ENCODE measurements around the gene HBS1L. TPM values are rescaled to one million over a fixed set of nuclear protein-coding genes. Genes with fewer than 3 reads are reported as not detected.

The HBS1L gene
- total and polyA plus RNA-seq, 2 of the 4 experiments (the other 2 are of a cell fraction) = 45.1 to 120 TPM

DNA sequence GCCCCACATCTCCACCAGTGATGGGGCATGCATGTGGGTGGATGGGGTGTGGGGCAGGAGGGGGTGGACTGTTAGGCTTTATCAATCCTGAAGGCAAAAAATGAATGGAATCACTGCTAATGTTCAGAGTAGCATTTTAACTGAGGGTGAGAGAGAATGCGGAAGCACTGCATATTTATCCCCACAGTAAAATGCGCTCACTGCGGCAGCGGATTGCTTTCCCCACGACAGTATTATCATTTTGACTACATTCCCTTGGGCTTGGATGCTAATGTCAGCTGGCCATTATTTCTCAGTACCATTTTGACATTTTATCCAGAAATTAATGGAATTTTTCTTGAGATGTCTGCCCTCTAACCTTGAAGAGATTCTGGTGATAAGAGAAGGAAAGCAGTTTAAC, 118.1 kb downstream of the HBS1L start:
- H3K79me1 ChIP-seq (ENCODE audit: low read depth in 1 of 2, low read length in 2 of 2) = no peaks in the 10 kb centered on the region
- ChIA-PET CTCF (interaction anchor here (0.7 to 1.3 kb wide), 3 partner anchors 11 to 100 kb away, joined by 3 to 6 read pairs (median 3); no protein-coding TSS in a partner anchor), POLR2A (ENCODE audit: unreplicated experiment) (no interaction called here)
- H3K9me3 ChIP-seq (ENCODE audit: control insufficient read depth, insufficient read depth, low read length) = no peaks in the 10 kb centered on the region
- no peaks in the 10 kb centered on the region for H3K36me3 ChIP-seq (ENCODE audit: control insufficient read depth, insufficient read depth, low read length)
- peak overlapping the region; percentile 54; the same call in 1 of the 2 replicates for H3K27ac ChIP-seq (ENCODE audit: insufficient read depth, low read length)
- H2BK15ac ChIP-seq (ENCODE audit: low read depth, low read length) = peak overlapping the region; percentile 28; the same call in 2 of the 3 replicates
- dilution Hi-C loops (cut with HindIII; ENCODE audit: low sequenced_read_pairs, unreplicated experiment) (no loop called here), in situ Hi-C loops (cut with MboI; ENCODE audit: low sequenced_read_pairs) (no loop called here), intact Hi-C loops (cut with micrococcal nuclease) (loop anchor here (2.0 kb wide), 1 partner anchor 54 kb away; no protein-coding TSS in a partner anchor)
- TF ChIP-seq BHLHE40 (IDR thresholded peaks at IDR 0.05; ENCODE audit: low read depth, low read length) (no peak), POLR2A (IDR thresholded peaks at IDR 0.05; ENCODE audit: low read depth, low read length) (no peak), MXI1 (IDR thresholded peaks at IDR 0.05; ENCODE audit: borderline replicate concordance, low read depth, low read length) (no peak)
- H2AK5ac ChIP-seq (ENCODE audit: low read depth, low read length) = peak overlapping the region; percentile 71
- H2BK120ac ChIP-seq (ENCODE audit: low read depth, low read length) = peak overlapping the region; percentile 22
- H3K56ac ChIP-seq (ENCODE audit: extremely low read depth, insufficient read depth, low read length) = no peak overlapping the region
- no CpG with 5 or more reads among the region's 5 CpGs for WGBS, 2 experiments (ENCODE audit: extremely low coverage in 2 of 2, insufficient read length in 1 of 2)
- peak overlapping the region; percentile 72 for H3K4ac ChIP-seq (ENCODE audit: low read depth, low read length)
- no peak overlapping the region for H3K23ac ChIP-seq (ENCODE audit: low read depth, low read length)
- H3K14ac ChIP-seq (replicated peaks; ENCODE audit: low read depth, low read length) = peak overlapping the region; percentile 74
- H3K4me1 ChIP-seq (ENCODE audit: control insufficient read depth, insufficient read depth, low read length) = peaks cover 18% of the 10 kb centered on the region
- no peak overlapping the region for H2AK9ac ChIP-seq (replicated peaks; ENCODE audit: low read depth, low read length, poor library complexity)
- H4K8ac ChIP-seq (ENCODE audit: low read depth in 2 of 2, low read length in 2 of 2) = peak overlapping the region in 1 of 2 experiments; percentile 50; a peak in 2 of 4 replicates
- H3K9ac ChIP-seq (ENCODE audit: low read depth, low read length) = no peak overlapping the region
- peak overlapping the region; percentile 75 for H4K5ac ChIP-seq (ENCODE audit: low read depth, low read length)
- no peaks in the 10 kb centered on the region for H4K20me1 ChIP-seq (ENCODE audit: insufficient read depth, low read length)
- ATAC-seq (ENCODE audit: low read depth) (no peak; the same call in 1 of the 2 replicates), DNase-seq (no peak)
- H3K27me3 ChIP-seq (ENCODE audit: control insufficient read depth, insufficient read depth, low read length) = no peaks in the 10 kb centered on the region
- H4K91ac ChIP-seq (ENCODE audit: insufficient read depth, low read depth, low read length) = peak overlapping the region; percentile 62
- peak overlapping the region; percentile 6 for H3K18ac ChIP-seq (ENCODE audit: low read depth, low read length)
- H2BK20ac ChIP-seq (ENCODE audit: low read depth, low read length) = peak overlapping the region; percentile 30
- H3K4me3 ChIP-seq (ENCODE audit: insufficient read depth, low read depth, low read length) = no peak overlapping the region
- peak overlapping the region; percentile 33 for H2AFZ ChIP-seq (replicated peaks; ENCODE audit: low read length, poor library complexity)
- H3K4me2 ChIP-seq (ENCODE audit: low read depth, low read length) = no peak overlapping the region
- no TSS peak for BruUV-seq (replicated peaks)
- peak overlapping the region; percentile 11 for H2BK5ac ChIP-seq (ENCODE audit: low read depth, low read length, poor library complexity, severe bottlenecking)
- peaks cover 11% of the 10 kb centered on the region for H3K9me1 ChIP-seq (ENCODE audit: insufficient read depth, low read length)

Measured in IMR-90 (cell line).